HG03457 (cell line): ENCODE results near the gene TRMT11.
"Not testable (repeated sequence)": the region's sequence is repeated elsewhere in the genome, so short reads cannot be mapped to it uniquely, and the experiment has no call there.

Experiments
- ATAC-seq: cut with Tn5 transposase; IDR thresholded peaks from one replicate; pipeline ENCODE4 v1.9.1; 2021; ENCODE audit warnings: moderate number of reproducible peaks; ENCODE audit not compliant: unreplicated experiment

The TRMT11 gene

GRCh38 chr6:125956506-125957390 lies 29.6 kb upstream of the TRMT11 start, which contains the start of gene HINT3:
HINT3 (plus strand) TSS chr6:125956770; CDS start chr6:125956978, 208 bp downstream.
- ATAC-seq = peak; percentile 94

- no peak for ATAC-seq
Measured at GRCh38 chr6:125957391-125957693, 29.0 kb upstream of the TRMT11 start.

GRCh38 chr6:125957845-125958244 lies 28.5 kb upstream of the TRMT11 start:
- ATAC-seq = no peak

- ATAC-seq = no peak
Measured at GRCh38 chr6:125959041-125959440, 27.3 kb upstream of the TRMT11 start.

GRCh38 chr6:125961117-125961516 lies 25.2 kb upstream of the TRMT11 start:
- no peak for ATAC-seq

- ATAC-seq = no peak
Measured at GRCh38 chr6:125962900-125963497, 23.3 kb upstream of the TRMT11 start.

- ATAC-seq = no peak
Measured at GRCh38 chr6:125963817-125964216, 22.5 kb upstream of the TRMT11 start.

- ATAC-seq = no peak
Measured at GRCh38 chr6:125966569-125966968, 19.8 kb upstream of the TRMT11 start.

- ATAC-seq = no peak
Measured at GRCh38 chr6:125968493-125968892, 17.8 kb upstream of the TRMT11 start.

- ATAC-seq = no peak
Measured at GRCh38 chr6:125970760-125971159, 15.6 kb upstream of the TRMT11 start.

- ATAC-seq = not testable (repeated sequence)
Measured at GRCh38 chr6:125972478-125972877, 13.9 kb upstream of the TRMT11 start.

GRCh38 chr6:125974214-125974866 lies 12.0 kb upstream of the TRMT11 start:
- ATAC-seq = no peak

- ATAC-seq = no peak
Measured at GRCh38 chr6:125979101-125979500, 7.2 kb upstream of the TRMT11 start.

- ATAC-seq = no peak
Measured at GRCh38 chr6:125981571-125982185, 4.7 kb upstream of the TRMT11 start.

- ATAC-seq = no peak
Measured at GRCh38 chr6:125983246-125983945, 2.9 kb upstream of the TRMT11 start.

- no peak for ATAC-seq
Measured at GRCh38 chr6:125984311-125984710, 2.0 kb upstream of the TRMT11 start.

GRCh38 chr6:125985522-125985921 lies 818 bp upstream of the TRMT11 start:
- ATAC-seq = no peak

- ATAC-seq = no peak
Measured at GRCh38 chr6:125985979-125986300, 400 bp upstream of the TRMT11 start.

- ATAC-seq = no peak
Measured at GRCh38 chr6:125987026-125987617, 782 bp downstream of the TRMT11 start.

- ATAC-seq = no peak
Measured at GRCh38 chr6:125988280-125988679, 1.9 kb downstream of the TRMT11 start.

- ATAC-seq = no peak
Measured at GRCh38 chr6:125989631-125990030, 3.3 kb downstream of the TRMT11 start.
